ENCODE results near the gene EXT2.

Gene EXT2

GRCh38 chr11:44282620-44283019 lies 187.1 kb downstream of the EXT2 start:
- no peak overlapping the region for H3K4me3 ChIP-seq (IDR thresholded peaks at IDR 0.05; ENCODE audit: insufficient read depth, low read depth, low read length)
- TF ChIP-seq, protein P1, sequence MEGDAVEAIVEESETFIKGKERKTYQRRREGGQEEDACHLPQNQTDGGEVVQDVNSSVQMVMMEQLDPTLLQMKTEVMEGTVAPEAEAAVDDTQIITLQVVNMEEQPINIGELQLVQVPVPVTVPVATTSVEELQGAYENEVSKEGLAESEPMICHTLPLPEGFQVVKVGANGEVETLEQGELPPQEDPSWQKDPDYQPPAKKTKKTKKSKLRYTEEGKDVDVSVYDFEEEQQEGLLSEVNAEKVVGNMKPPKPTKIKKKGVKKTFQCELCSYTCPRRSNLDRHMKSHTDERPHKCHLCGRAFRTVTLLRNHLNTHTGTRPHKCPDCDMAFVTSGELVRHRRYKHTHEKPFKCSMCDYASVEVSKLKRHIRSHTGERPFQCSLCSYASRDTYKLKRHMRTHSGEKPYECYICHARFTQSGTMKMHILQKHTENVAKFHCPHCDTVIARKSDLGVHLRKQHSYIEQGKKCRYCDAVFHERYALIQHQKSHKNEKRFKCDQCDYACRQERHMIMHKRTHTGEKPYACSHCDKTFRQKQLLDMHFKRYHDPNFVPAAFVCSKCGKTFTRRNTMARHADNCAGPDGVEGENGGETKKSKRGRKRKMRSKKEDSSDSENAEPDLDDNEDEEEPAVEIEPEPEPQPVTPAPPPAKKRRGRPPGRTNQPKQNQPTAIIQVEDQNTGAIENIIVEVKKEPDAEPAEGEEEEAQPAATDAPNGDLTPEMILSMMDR (conservative IDR thresholded peaks at IDR 0.05; ENCODE audit: low read depth, low read length), result no peak
- no peaks in the 10 kb centered on the region for H3K27me3 ChIP-seq (ENCODE audit: insufficient read depth, low read depth)
- peaks cover 8% of the 10 kb centered on the region for H3K4me1 ChIP-seq (ENCODE audit: low read depth, poor library complexity, severe bottlenecking)
- no peaks in the 10 kb centered on the region for H3K36me3 ChIP-seq (ENCODE audit: insufficient read depth)
- no peaks in the 10 kb centered on the region for H4K20me1 ChIP-seq (ENCODE audit: insufficient read depth)
- no peak overlapping the region for H3K27ac ChIP-seq
- H3K4me2 ChIP-seq, result no peak overlapping the region
- no peak overlapping the region for H2AFZ ChIP-seq (ENCODE audit: low read depth)
- H3K9ac ChIP-seq, result no peak overlapping the region
- H3K79me2 ChIP-seq (ENCODE audit: insufficient read depth, low read depth), result no peaks in the 10 kb centered on the region

DNA sequence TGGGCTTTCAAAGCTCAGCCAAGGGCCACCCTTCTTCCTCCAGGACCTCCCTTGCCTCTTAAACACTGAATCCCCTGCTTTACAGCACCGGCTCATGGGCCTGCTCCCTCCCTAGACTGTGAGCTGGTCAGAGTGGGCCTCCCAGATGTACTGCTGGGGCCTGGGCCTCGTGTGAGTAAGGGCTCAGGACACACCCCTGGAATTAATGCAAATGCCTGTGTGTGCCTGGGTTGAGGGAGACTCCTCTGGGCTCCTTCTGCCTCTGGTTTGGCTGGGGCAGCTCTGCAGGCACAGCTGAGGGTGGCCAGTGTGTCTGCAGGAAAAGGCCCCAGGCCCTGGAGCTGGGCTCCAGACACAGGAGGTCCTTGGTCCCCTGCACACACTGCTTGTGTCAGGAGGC lies 190.3 kb downstream of the EXT2 start:
- no peaks in the 10 kb centered on the region for H3K36me3 ChIP-seq (ENCODE audit: insufficient read depth)
- no peak overlapping the region for H3K9ac ChIP-seq
- no peak overlapping the region for H3K4me2 ChIP-seq
- H3K27me3 ChIP-seq (ENCODE audit: insufficient read depth, low read depth), result no peaks in the 10 kb centered on the region
- peaks cover 8% of the 10 kb centered on the region for H3K4me1 ChIP-seq (ENCODE audit: low read depth, poor library complexity, severe bottlenecking)
- H3K27ac ChIP-seq, result no peak overlapping the region
- H3K79me2 ChIP-seq (ENCODE audit: insufficient read depth, low read depth), result no peaks in the 10 kb centered on the region
- H3K4me3 ChIP-seq (IDR thresholded peaks at IDR 0.05; ENCODE audit: insufficient read depth, low read depth, low read length), result no peak overlapping the region
- H2AFZ ChIP-seq (ENCODE audit: low read depth), result peak overlapping the region; percentile 55
- no peaks in the 10 kb centered on the region for H4K20me1 ChIP-seq (ENCODE audit: insufficient read depth)
- TF ChIP-seq, protein P1 (conservative IDR thresholded peaks at IDR 0.05; ENCODE audit: low read depth, low read length), result no peak

- no peak overlapping the region for H3K9ac ChIP-seq
- TF ChIP-seq, protein P1 (conservative IDR thresholded peaks at IDR 0.05; ENCODE audit: low read depth, low read length), result peak; percentile 93
- H2AFZ ChIP-seq (ENCODE audit: low read depth), result peak overlapping the region; percentile 55
- H3K4me1 ChIP-seq (ENCODE audit: low read depth, poor library complexity, severe bottlenecking), result peaks cover 8% of the 10 kb centered on the region
- H3K79me2 ChIP-seq (ENCODE audit: insufficient read depth, low read depth), result no peaks in the 10 kb centered on the region
- no peaks in the 10 kb centered on the region for H3K27me3 ChIP-seq (ENCODE audit: insufficient read depth, low read depth)
- no peak overlapping the region for H3K4me2 ChIP-seq
- no peak overlapping the region for H3K4me3 ChIP-seq (IDR thresholded peaks at IDR 0.05; ENCODE audit: insufficient read depth, low read depth, low read length)
- no peaks in the 10 kb centered on the region for H4K20me1 ChIP-seq (ENCODE audit: insufficient read depth)
- no peak overlapping the region for H3K27ac ChIP-seq
- no peaks in the 10 kb centered on the region for H3K36me3 ChIP-seq (ENCODE audit: insufficient read depth)
Observed at GRCh38 chr11:44286268-44286880, 190.9 kb downstream of the EXT2 start.

DNA sequence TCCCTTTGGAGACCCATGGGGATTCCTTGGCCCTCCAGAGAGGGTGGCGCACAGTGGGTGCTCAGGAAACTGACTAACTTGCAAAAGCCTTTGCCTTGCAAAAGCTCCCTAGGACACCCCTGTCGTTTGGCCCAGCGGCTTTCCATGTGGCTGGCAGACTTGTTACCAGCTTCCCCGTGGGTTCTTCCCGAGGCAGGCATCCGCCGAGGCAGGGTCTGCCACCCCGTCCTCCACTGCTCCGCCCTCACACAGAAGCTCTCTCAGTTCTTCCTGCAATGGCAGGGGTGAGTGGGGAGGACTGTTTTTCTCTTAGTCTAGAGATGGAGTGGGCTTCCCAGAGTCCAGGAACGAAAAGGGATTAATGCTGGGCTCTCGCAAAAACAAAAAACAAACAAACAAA lies 191.4 kb downstream of the EXT2 start:
- Histone ChIP-seq H3K27me3 (ENCODE audit: insufficient read depth, low read depth) (no peaks in the 10 kb centered on the region), H3K4me3 (IDR thresholded peaks at IDR 0.05; ENCODE audit: insufficient read depth, low read depth, low read length) (no peak overlapping the region), H3K4me2 (no peak overlapping the region), H2AFZ (ENCODE audit: low read depth) (no peak overlapping the region), H3K27ac (no peak overlapping the region), H3K4me1 (ENCODE audit: low read depth, poor library complexity, severe bottlenecking) (peaks cover 8% of the 10 kb centered on the region), H3K79me2 (ENCODE audit: insufficient read depth, low read depth) (no peaks in the 10 kb centered on the region), H4K20me1 (ENCODE audit: insufficient read depth) (no peaks in the 10 kb centered on the region), H3K36me3 (ENCODE audit: insufficient read depth) (no peaks in the 10 kb centered on the region), H3K9ac (no peak overlapping the region)
- TF ChIP-seq, protein P1 (conservative IDR thresholded peaks at IDR 0.05; ENCODE audit: low read depth, low read length), result no peak

Measured in KMS-11 (cell line).